Measurements from ENCODE around the gene SLC4A4.
"Not testable (repeated sequence)": the region's sequence is repeated elsewhere in the genome, so short reads cannot be mapped to it uniquely, and the experiment has no call there.

Gene SLC4A4

GRCh38 chr4:71408961-71409360 lies 70.1 kb downstream of the SLC4A4 start:
- not testable (repeated sequence) for H3K27ac Mint-ChIP-seq; ATAC-seq (ENCODE audit: low read depth); DNase-seq (ENCODE audit: low spot score in 2 of 2); H3K4me3 Mint-ChIP-seq; H3K4me1 Mint-ChIP-seq; H3K9me3 Mint-ChIP-seq; H3K36me3 Mint-ChIP-seq; H3K27me3 Mint-ChIP-seq

- no peak overlapping the region for H3K4me3 Mint-ChIP-seq
- peaks cover 8% of the 10 kb centered on the region for H3K9me3 Mint-ChIP-seq
- no peaks in the 10 kb centered on the region for H3K27me3 Mint-ChIP-seq
- DNase-seq (ENCODE audit: low spot score in 2 of 2): no peak
- no peaks in the 10 kb centered on the region for H3K36me3 Mint-ChIP-seq
- no peak for ATAC-seq (ENCODE audit: low read depth)
- H3K27ac Mint-ChIP-seq: no peak overlapping the region
- no peaks in the 10 kb centered on the region for H3K4me1 Mint-ChIP-seq
Measured at GRCh38 chr4:71411981-71412380, 73.2 kb downstream of the SLC4A4 start.

- Mint-ChIP-seq H3K4me1 (no peaks in the 10 kb centered on the region), H3K27ac (no peak overlapping the region), H3K4me3 (no peak overlapping the region), H3K9me3 (no peaks in the 10 kb centered on the region), H3K27me3 (peaks cover 1% of the 10 kb centered on the region), H3K36me3 (peaks cover 1% of the 10 kb centered on the region)
- ATAC-seq (ENCODE audit: low read depth) (no peak), DNase-seq (ENCODE audit: low spot score in 2 of 2) (no peak)
Measured at GRCh38 chr4:71415491-71415890, 76.7 kb downstream of the SLC4A4 start.

GRCh38 chr4:71417150-71417549 lies 78.3 kb downstream of the SLC4A4 start:
- no peak for ATAC-seq (ENCODE audit: low read depth)
- DNase-seq (ENCODE audit: low spot score in 2 of 2): no peak
- Mint-ChIP-seq H3K9me3 (peaks cover 3% of the 10 kb centered on the region), H3K36me3 (peaks cover 1% of the 10 kb centered on the region), H3K27ac (no peak overlapping the region), H3K27me3 (peaks cover 1% of the 10 kb centered on the region), H3K4me3 (no peak overlapping the region), H3K4me1 (no peaks in the 10 kb centered on the region)

GRCh38 chr4:71426381-71427042 lies 87.7 kb downstream of the SLC4A4 start:
- H3K27me3 Mint-ChIP-seq: peaks cover 2% of the 10 kb centered on the region
- DNase-seq (ENCODE audit: low spot score in 2 of 2) (no peak), ATAC-seq (ENCODE audit: low read depth) (no peak)
- H3K4me1 Mint-ChIP-seq: no peaks in the 10 kb centered on the region
- no peak overlapping the region for H3K27ac Mint-ChIP-seq
- H3K9me3 Mint-ChIP-seq: peaks cover 5% of the 10 kb centered on the region
- H3K36me3 Mint-ChIP-seq: no peaks in the 10 kb centered on the region
- H3K4me3 Mint-ChIP-seq: no peak overlapping the region

GRCh38 chr4:71429106-71429505 lies 90.3 kb downstream of the SLC4A4 start:
- Mint-ChIP-seq H3K4me3 (no peak overlapping the region), H3K27me3 (peaks cover 7% of the 10 kb centered on the region), H3K4me1 (no peaks in the 10 kb centered on the region), H3K36me3 (no peaks in the 10 kb centered on the region), H3K27ac (no peak overlapping the region), H3K9me3 (peaks cover 6% of the 10 kb centered on the region)
- DNase-seq (ENCODE audit: low spot score in 2 of 2) (no peak), ATAC-seq (ENCODE audit: low read depth) (no peak)

GRCh38 chr4:71429962-71430361 lies 91.1 kb downstream of the SLC4A4 start:
- H3K27me3 Mint-ChIP-seq: peaks cover 7% of the 10 kb centered on the region
- no peaks in the 10 kb centered on the region for H3K36me3 Mint-ChIP-seq
- H3K27ac Mint-ChIP-seq: no peak overlapping the region
- no peaks in the 10 kb centered on the region for H3K4me1 Mint-ChIP-seq
- ATAC-seq (ENCODE audit: low read depth) (no peak), DNase-seq (ENCODE audit: low spot score in 2 of 2) (no peak)
- no peak overlapping the region for H3K4me3 Mint-ChIP-seq
- peaks cover 6% of the 10 kb centered on the region for H3K9me3 Mint-ChIP-seq

GRCh38 chr4:71430609-71431008 lies 91.8 kb downstream of the SLC4A4 start:
- Mint-ChIP-seq H3K27ac (no peak overlapping the region), H3K27me3 (peaks cover 7% of the 10 kb centered on the region), H3K36me3 (no peaks in the 10 kb centered on the region), H3K4me3 (no peak overlapping the region), H3K9me3 (peaks cover 3% of the 10 kb centered on the region), H3K4me1 (no peaks in the 10 kb centered on the region)
- no peak for ATAC-seq (ENCODE audit: low read depth)
- no peak for DNase-seq (ENCODE audit: low spot score in 2 of 2)

- peaks cover 6% of the 10 kb centered on the region for H3K9me3 Mint-ChIP-seq
- no peak for ATAC-seq (ENCODE audit: low read depth)
- DNase-seq (ENCODE audit: low spot score in 2 of 2): no peak
- H3K36me3 Mint-ChIP-seq: no peaks in the 10 kb centered on the region
- no peak overlapping the region for H3K4me3 Mint-ChIP-seq
- H3K4me1 Mint-ChIP-seq: no peaks in the 10 kb centered on the region
- peaks cover 1% of the 10 kb centered on the region for H3K27me3 Mint-ChIP-seq
- no peak overlapping the region for H3K27ac Mint-ChIP-seq
Measured at GRCh38 chr4:71440612-71441011, 101.8 kb downstream of the SLC4A4 start.

- no peaks in the 10 kb centered on the region for H3K4me1 Mint-ChIP-seq
- no peak overlapping the region for H3K27ac Mint-ChIP-seq
- H3K27me3 Mint-ChIP-seq: peaks cover 1% of the 10 kb centered on the region
- peaks cover 6% of the 10 kb centered on the region for H3K9me3 Mint-ChIP-seq
- H3K4me3 Mint-ChIP-seq: no peak overlapping the region
- no peak for ATAC-seq (ENCODE audit: low read depth)
- no peaks in the 10 kb centered on the region for H3K36me3 Mint-ChIP-seq
- DNase-seq (ENCODE audit: low spot score in 2 of 2): no peak
Measured at GRCh38 chr4:71441186-71442169, 102.7 kb downstream of the SLC4A4 start.

GRCh38 chr4:71442336-71442735 lies 103.5 kb downstream of the SLC4A4 start:
- no peak for DNase-seq (ENCODE audit: low spot score in 2 of 2)
- Mint-ChIP-seq H3K9me3 (peaks cover 6% of the 10 kb centered on the region), H3K27ac (no peak overlapping the region), H3K4me3 (no peak overlapping the region), H3K36me3 (no peaks in the 10 kb centered on the region), H3K27me3 (peaks cover 1% of the 10 kb centered on the region), H3K4me1 (no peaks in the 10 kb centered on the region)
- no peak for ATAC-seq (ENCODE audit: low read depth)

- H3K36me3 Mint-ChIP-seq: no peaks in the 10 kb centered on the region
- H3K27me3 Mint-ChIP-seq: peaks cover under 1% of the 10 kb centered on the region
- H3K4me1 Mint-ChIP-seq: no peaks in the 10 kb centered on the region
- DNase-seq (ENCODE audit: low spot score in 2 of 2): no peak
- H3K27ac Mint-ChIP-seq: no peak overlapping the region
- peaks cover 4% of the 10 kb centered on the region for H3K9me3 Mint-ChIP-seq
- no peak overlapping the region for H3K4me3 Mint-ChIP-seq
- no peak for ATAC-seq (ENCODE audit: low read depth)
Measured at GRCh38 chr4:71444395-71444794, 105.6 kb downstream of the SLC4A4 start.

- H3K27ac Mint-ChIP-seq: no peak overlapping the region
- no peak for ATAC-seq (ENCODE audit: low read depth)
- no peak overlapping the region for H3K4me3 Mint-ChIP-seq
- H3K4me1 Mint-ChIP-seq: no peaks in the 10 kb centered on the region
- H3K36me3 Mint-ChIP-seq: no peaks in the 10 kb centered on the region
- H3K9me3 Mint-ChIP-seq: no peaks in the 10 kb centered on the region
- DNase-seq (ENCODE audit: low spot score in 2 of 2): no peak
- no peaks in the 10 kb centered on the region for H3K27me3 Mint-ChIP-seq
Measured at GRCh38 chr4:71445811-71446210, 107.0 kb downstream of the SLC4A4 start.

GRCh38 chr4:71446479-71447081 lies 107.8 kb downstream of the SLC4A4 start:
- Mint-ChIP-seq H3K4me1 (no peaks in the 10 kb centered on the region), H3K27me3 (no peaks in the 10 kb centered on the region)

More at GRCh38 chr4:71446479-71447081, 107.8 kb downstream of the SLC4A4 start:
- Mint-ChIP-seq H3K36me3 (no peaks in the 10 kb centered on the region), H3K27ac (no peak overlapping the region), H3K9me3 (no peaks in the 10 kb centered on the region), H3K4me3 (no peak overlapping the region)
- DNase-seq (ENCODE audit: low spot score in 2 of 2): no peak
- ATAC-seq (ENCODE audit: low read depth): no peak
